HEK293T (cell line): ENCODE measurements around the gene GTF3C2.

Experiments used
- ARNT ChIP-seq: fragments of 450-650 bp; IDR thresholded peaks from 2 replicates; pipeline ENCODE4 v1.6.1; 2017; ENCODE audit warnings: mild to moderate bottlenecking
- BHLHE40 ChIP-seq: fragments of 450-650 bp; IDR thresholded peaks from 2 replicates; pipeline ENCODE4 v1.6.1; 2016; ENCODE audit warnings: mild to moderate bottlenecking, moderate library complexity, borderline replicate concordance
- ELF4 ChIP-seq: fragments of 450-650 bp; IDR thresholded peaks from 2 replicates; pipeline ENCODE4 v1.6.1; 2017; ENCODE audit warnings: antibody characterized with exemption
- FOXA1 ChIP-seq: fragments of 450-650 bp; IDR thresholded peaks from 2 replicates; pipeline ENCODE4 v1.6.1; 2016; ENCODE audit warnings: mild to moderate bottlenecking
- FOXK2 ChIP-seq: fragments of 450-650 bp; IDR thresholded peaks from 2 replicates; pipeline ENCODE4 v1.6.1; 2016; ENCODE audit warnings: mild to moderate bottlenecking
- FOXM1 ChIP-seq: fragments of 450-650 bp; IDR thresholded peaks from 2 replicates; pipeline ENCODE4 v1.6.1; 2017; ENCODE audit warnings: mild to moderate bottlenecking, borderline replicate concordance
- L3MBTL2 ChIP-seq: fragments of 450-650 bp; conservative IDR thresholded peaks from 2 replicates; pipeline ENCODE4 v1.6.1; 2016; ENCODE audit warnings: mild to moderate bottlenecking
- SP1 ChIP-seq: fragments of 450-650 bp; IDR thresholded peaks from 2 replicates; pipeline ENCODE4 v1.6.1; 2017
- SUZ12 ChIP-seq: fragments of 450-650 bp; IDR thresholded peaks from 2 replicates; pipeline ENCODE4 v1.6.1; 2016; ENCODE audit warnings: mild to moderate bottlenecking
- TARDBP ChIP-seq: fragments of 450-650 bp; IDR thresholded peaks from 2 replicates; pipeline ENCODE4 v1.6.1; 2016

- TF ChIP-seq FOXK2: no peak
- no peak for TF ChIP-seq SP1
- TF ChIP-seq L3MBTL2: no peak
- no peak for TF ChIP-seq FOXA1
- no peak for TF ChIP-seq SUZ12
- TF ChIP-seq TARDBP: no peak
- TF ChIP-seq ARNT: no peak
- no peak for TF ChIP-seq FOXM1
- TF ChIP-seq BHLHE40: no peak
- no peak for TF ChIP-seq ELF4
These were observed 13.0 kb upstream of the GTF3C2 start for GRCh38 chr2:27369471-27370025.
